B cell (primary cell): Measurements from ENCODE around the gene HSPB9.

Experiments used
- EZH2 ChIP-seq: IDR thresholded peaks from 2 replicates; pipeline ENCODE4 v1.6.1; 2012; ENCODE audit warnings: borderline replicate concordance, low read depth, mild to moderate bottlenecking, moderate library complexity, low read length; ENCODE audit not compliant: insufficient read depth, poor library complexity, severe bottlenecking
- TF ChIP-seq, protein P1 (sequence below): fragments of 200-600 bp; IDR thresholded peaks from one replicate; pipeline ENCODE4 v1.8.0; 2022; ENCODE audit warnings: antibody characterized with exemption, mild to moderate bottlenecking

DNA sequence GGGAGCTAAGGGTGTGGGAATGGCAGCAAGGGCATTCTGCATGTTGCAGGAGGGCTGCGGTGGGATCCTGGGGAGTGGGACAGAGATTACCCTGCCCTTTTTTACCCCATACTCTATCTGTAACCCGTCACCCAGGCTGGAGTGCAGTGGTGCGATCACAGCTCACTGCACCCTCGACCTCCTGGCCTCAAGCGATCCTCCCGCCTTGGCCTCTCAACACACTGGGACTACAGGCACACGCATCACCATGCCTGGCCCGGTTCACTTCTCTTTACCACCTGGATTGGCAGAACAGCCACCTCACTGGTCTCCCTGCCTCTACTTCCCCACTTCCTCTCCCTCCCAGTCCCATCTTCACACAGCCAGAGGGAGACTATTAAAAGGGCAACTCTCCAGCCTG lies 33.9 kb upstream of the HSPB9 start:
- TF ChIP-seq, protein P1, sequence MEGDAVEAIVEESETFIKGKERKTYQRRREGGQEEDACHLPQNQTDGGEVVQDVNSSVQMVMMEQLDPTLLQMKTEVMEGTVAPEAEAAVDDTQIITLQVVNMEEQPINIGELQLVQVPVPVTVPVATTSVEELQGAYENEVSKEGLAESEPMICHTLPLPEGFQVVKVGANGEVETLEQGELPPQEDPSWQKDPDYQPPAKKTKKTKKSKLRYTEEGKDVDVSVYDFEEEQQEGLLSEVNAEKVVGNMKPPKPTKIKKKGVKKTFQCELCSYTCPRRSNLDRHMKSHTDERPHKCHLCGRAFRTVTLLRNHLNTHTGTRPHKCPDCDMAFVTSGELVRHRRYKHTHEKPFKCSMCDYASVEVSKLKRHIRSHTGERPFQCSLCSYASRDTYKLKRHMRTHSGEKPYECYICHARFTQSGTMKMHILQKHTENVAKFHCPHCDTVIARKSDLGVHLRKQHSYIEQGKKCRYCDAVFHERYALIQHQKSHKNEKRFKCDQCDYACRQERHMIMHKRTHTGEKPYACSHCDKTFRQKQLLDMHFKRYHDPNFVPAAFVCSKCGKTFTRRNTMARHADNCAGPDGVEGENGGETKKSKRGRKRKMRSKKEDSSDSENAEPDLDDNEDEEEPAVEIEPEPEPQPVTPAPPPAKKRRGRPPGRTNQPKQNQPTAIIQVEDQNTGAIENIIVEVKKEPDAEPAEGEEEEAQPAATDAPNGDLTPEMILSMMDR: no peak
- TF ChIP-seq EZH2: no peak
